ENCODE measurements around the gene LGALS3BP. TPM values are rescaled to one million over a fixed set of nuclear protein-coding genes. Genes with fewer than 3 reads are reported as not detected.
A peak's percentile ranks its signal among the peaks of the same experiment; 100 is the strongest.

The LGALS3BP gene
- total and polyA plus RNA-seq, 2 of the 13 experiments (the other 11 are each of a cell fraction or from before 2014, with no cell fraction given) = 137 to 332 TPM

DNA sequence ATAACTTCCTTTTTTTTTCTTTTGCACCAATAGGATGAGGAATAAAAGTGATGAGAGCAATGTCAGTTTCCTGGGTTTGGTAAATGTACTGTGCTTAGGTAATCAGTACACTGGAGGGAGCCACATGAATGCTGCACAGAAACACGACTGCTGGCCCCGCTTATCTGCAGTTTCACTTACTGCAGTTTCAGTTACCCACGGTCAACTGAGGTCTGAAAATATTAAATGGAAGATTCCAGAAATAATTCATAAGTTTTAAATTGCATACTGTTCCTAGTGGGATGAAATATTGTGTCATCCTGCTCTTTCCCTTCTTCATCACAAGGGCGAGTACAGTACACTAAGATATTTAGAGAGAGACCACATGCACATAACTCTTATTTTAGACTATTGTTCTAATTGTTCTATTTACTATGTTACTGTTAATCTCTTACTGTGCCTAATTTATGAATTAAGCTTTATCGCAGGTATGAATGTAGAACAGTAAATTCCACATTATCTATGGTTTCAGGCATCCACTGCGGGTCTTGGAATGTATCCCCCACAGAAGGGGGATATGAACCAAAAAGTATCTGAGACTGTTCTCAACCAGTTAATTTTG, 6.4 kb upstream of the LGALS3BP start (continued):
- TF ChIP-seq, protein P1, sequence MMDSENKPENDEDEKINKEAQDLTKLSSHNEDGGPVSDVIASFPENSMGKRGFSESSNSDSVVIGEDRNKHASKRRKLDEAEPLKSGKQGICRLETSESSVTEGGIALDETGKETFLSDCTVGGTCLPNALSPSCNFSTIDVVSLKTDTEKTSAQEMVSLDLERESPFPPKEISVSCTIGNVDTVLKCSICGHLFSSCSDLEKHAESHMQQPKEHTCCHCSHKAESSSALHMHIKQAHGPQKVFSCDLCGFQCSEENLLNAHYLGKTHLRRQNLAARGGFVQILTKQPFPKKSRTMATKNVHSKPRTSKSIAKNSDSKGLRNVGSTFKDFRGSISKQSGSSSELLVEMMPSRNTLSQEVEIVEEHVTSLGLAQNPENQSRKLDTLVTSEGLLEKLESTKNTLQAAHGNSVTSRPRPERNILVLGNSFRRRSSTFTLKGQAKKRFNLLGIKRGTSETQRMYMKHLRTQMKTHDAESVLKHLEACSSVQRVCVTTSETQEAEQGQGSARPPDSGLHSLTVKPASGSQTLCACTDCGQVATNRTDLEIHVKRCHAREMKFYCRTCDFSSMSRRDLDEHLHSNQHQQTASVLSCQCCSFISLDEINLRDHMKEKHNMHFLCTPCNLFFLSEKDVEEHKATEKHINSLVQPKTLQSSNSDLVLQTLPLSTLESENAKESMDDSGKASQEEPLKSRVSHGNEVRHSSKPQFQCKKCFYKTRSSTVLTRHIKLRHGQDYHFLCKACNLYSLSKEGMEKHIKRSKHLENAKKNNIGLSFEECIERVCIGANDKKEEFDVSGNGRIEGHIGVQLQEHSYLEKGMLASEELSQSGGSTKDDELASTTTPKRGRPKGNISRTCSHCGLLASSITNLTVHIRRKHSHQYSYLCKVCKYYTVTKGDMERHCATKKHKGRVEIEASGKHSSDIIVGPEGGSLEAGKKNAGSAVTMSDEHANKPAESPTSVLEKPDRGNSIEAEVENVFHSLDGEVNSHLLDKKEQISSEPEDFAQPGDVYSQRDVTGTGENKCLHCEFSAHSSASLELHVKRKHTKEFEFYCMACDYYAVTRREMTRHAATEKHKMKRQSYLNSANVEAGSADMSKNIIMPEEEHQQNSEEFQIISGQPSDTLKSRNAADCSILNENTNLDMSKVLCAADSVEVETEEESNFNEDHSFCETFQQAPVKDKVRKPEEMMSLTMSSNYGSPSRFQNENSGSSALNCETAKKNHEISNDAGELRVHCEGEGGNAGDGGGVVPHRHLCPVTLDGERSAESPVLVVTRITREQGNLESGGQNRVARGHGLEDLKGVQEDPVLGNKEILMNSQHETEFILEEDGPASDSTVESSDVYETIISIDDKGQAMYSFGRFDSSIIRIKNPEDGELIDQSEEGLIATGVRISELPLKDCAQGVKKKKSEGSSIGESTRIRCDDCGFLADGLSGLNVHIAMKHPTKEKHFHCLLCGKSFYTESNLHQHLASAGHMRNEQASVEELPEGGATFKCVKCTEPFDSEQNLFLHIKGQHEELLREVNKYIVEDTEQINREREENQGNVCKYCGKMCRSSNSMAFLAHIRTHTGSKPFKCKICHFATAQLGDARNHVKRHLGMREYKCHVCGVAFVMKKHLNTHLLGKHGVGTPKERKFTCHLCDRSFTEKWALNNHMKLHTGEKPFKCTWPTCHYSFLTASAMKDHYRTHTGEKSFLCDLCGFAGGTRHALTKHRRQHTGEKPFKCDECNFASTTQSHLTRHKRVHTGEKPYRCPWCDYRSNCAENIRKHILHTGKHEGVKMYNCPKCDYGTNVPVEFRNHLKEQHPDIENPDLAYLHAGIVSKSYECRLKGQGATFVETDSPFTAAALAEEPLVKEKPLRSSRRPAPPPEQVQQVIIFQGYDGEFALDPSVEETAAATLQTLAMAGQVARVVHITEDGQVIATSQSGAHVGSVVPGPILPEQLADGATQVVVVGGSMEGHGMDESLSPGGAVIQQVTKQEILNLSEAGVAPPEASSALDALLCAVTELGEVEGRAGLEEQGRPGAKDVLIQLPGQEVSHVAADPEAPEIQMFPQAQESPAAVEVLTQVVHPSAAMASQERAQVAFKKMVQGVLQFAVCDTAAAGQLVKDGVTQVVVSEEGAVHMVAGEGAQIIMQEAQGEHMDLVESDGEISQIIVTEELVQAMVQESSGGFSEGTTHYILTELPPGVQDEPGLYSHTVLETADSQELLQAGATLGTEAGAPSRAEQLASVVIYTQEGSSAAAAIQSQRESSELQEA (CRISPR knock-in tag; IDR thresholded peaks at IDR 0.05; ENCODE audit: not compliant biosample characterization) = no peak
- TF ChIP-seq ZNF598 (CRISPR knock-in tag; IDR thresholded peaks at IDR 0.05; ENCODE audit: borderline replicate concordance) (no peak), ZFYVE20 (CRISPR knock-in tag; IDR thresholded peaks at IDR 0.05; ENCODE audit: borderline replicate concordance, low read depth) (no peak), FOXO1 (CRISPR knock-in tag; IDR thresholded peaks at IDR 0.05) (no peak), ZNF510 (CRISPR knock-in tag; IDR thresholded peaks at IDR 0.05; ENCODE audit: low read depth) (0 out of 2 replicates have a peak, but pooled peaks have one; percentile 53), STAG1 (CRISPR knock-in tag; IDR thresholded peaks at IDR 0.05) (peak; percentile 65), HNRNPLL (IDR thresholded peaks at IDR 0.05; ENCODE audit: low read depth, low read length, poor library complexity, severe bottlenecking) (no peak), AGO1 (IDR thresholded peaks at IDR 0.05; ENCODE audit: low read depth, low read length, poor library complexity, severe bottlenecking) (no peak), GATAD2A (CRISPR knock-in tag; IDR thresholded peaks at IDR 0.05) (peak; percentile 49), ZNF557 (CRISPR knock-in tag; IDR thresholded peaks at IDR 0.05) (no peak), RFXANK (CRISPR knock-in tag; IDR thresholded peaks at IDR 0.05) (no peak), SMARCC2 (IDR thresholded peaks at IDR 0.05) (no peak)
- TF ChIP-seq, protein P2, sequence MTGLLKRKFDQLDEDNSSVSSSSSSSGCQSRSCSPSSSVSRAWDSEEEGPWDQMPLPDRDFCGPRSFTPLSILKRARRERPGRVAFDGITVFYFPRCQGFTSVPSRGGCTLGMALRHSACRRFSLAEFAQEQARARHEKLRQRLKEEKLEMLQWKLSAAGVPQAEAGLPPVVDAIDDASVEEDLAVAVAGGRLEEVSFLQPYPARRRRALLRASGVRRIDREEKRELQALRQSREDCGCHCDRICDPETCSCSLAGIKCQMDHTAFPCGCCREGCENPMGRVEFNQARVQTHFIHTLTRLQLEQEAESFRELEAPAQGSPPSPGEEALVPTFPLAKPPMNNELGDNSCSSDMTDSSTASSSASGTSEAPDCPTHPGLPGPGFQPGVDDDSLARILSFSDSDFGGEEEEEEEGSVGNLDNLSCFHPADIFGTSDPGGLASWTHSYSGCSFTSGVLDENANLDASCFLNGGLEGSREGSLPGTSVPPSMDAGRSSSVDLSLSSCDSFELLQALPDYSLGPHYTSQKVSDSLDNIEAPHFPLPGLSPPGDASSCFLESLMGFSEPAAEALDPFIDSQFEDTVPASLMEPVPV (CRISPR knock-in tag; IDR thresholded peaks at IDR 0.05) = no peak
- TF ChIP-seq, protein P3, sequence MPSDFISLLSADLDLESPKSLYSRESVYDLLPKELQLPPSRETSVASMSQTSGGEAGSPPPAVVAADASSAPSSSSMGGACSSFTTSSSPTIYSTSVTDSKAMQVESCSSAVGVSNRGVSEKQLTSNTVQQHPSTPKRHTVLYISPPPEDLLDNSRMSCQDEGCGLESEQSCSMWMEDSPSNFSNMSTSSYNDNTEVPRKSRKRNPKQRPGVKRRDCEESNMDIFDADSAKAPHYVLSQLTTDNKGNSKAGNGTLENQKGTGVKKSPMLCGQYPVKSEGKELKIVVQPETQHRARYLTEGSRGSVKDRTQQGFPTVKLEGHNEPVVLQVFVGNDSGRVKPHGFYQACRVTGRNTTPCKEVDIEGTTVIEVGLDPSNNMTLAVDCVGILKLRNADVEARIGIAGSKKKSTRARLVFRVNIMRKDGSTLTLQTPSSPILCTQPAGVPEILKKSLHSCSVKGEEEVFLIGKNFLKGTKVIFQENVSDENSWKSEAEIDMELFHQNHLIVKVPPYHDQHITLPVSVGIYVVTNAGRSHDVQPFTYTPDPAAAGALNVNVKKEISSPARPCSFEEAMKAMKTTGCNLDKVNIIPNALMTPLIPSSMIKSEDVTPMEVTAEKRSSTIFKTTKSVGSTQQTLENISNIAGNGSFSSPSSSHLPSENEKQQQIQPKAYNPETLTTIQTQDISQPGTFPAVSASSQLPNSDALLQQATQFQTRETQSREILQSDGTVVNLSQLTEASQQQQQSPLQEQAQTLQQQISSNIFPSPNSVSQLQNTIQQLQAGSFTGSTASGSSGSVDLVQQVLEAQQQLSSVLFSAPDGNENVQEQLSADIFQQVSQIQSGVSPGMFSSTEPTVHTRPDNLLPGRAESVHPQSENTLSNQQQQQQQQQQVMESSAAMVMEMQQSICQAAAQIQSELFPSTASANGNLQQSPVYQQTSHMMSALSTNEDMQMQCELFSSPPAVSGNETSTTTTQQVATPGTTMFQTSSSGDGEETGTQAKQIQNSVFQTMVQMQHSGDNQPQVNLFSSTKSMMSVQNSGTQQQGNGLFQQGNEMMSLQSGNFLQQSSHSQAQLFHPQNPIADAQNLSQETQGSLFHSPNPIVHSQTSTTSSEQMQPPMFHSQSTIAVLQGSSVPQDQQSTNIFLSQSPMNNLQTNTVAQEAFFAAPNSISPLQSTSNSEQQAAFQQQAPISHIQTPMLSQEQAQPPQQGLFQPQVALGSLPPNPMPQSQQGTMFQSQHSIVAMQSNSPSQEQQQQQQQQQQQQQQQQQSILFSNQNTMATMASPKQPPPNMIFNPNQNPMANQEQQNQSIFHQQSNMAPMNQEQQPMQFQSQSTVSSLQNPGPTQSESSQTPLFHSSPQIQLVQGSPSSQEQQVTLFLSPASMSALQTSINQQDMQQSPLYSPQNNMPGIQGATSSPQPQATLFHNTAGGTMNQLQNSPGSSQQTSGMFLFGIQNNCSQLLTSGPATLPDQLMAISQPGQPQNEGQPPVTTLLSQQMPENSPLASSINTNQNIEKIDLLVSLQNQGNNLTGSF (CRISPR knock-in tag; IDR thresholded peaks at IDR 0.05) = no peak

All from HepG2 (cell line).